GM19463 (cell line): ENCODE measurements around the gene TMPRSS5.
"Not testable (repeated sequence)": the region's sequence is repeated elsewhere in the genome, so short reads cannot be mapped to it uniquely, and the experiment has no call there.

ENCODE experiments used
- ATAC-seq: cut with Tn5 transposase; IDR thresholded peaks from one replicate; pipeline ENCODE4 v1.9.1; 2021; ENCODE audit warnings: mild to moderate bottlenecking, moderate library complexity; ENCODE audit not compliant: unreplicated experiment

The TMPRSS5 gene

GRCh38 chr11:113705871-113706655 is at the start of gene TMPRSS5:
Gene TMPRSS5 (minus strand): TSS chr11:113706308. CDS start chr11:113706224, 84 bp downstream.
- no peak for ATAC-seq

GRCh38 chr11:113752932-113753331 is 46.8 kb upstream of the TMPRSS5 start:
- no peak for ATAC-seq

DNA sequence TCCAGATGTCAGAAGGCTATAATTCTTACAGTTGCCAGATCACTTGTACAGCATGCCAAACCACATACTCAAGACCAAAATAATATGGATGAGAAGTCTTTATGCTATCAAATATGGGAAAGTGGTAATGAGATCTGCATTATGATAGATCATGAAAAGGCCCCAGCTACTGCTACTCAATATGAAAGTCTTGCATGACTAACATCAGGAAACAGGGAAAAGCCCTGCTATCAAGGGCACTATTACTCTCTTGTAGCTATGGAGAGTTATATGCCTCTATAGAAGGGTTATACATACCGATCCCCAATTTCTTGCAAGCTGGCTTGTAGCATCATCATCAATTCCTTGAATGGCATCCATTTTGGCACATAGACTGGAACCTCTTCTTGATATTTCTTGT is 30.2 kb upstream of the TMPRSS5 start:
- no peak for ATAC-seq

DNA sequence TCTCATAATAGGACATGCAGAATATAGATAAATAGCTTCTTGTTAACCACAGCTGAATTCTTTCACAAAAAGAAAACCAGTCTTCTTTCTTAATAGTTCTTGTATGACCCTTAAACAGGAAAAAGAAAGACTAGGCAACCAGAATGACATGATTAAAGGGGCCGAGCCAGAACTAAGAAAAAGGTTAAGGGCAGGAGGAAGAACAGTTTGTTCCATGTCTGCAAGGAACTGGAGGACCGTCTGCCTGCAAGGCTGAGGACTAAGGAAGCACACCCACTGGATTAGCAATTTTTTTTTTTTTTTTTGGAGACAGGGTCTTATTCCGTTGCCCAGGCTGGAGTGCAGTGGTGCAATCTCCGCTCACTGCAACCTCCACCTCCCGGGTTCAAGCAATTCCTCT is 26.0 kb upstream of the TMPRSS5 start:
- ATAC-seq = no peak

DNA sequence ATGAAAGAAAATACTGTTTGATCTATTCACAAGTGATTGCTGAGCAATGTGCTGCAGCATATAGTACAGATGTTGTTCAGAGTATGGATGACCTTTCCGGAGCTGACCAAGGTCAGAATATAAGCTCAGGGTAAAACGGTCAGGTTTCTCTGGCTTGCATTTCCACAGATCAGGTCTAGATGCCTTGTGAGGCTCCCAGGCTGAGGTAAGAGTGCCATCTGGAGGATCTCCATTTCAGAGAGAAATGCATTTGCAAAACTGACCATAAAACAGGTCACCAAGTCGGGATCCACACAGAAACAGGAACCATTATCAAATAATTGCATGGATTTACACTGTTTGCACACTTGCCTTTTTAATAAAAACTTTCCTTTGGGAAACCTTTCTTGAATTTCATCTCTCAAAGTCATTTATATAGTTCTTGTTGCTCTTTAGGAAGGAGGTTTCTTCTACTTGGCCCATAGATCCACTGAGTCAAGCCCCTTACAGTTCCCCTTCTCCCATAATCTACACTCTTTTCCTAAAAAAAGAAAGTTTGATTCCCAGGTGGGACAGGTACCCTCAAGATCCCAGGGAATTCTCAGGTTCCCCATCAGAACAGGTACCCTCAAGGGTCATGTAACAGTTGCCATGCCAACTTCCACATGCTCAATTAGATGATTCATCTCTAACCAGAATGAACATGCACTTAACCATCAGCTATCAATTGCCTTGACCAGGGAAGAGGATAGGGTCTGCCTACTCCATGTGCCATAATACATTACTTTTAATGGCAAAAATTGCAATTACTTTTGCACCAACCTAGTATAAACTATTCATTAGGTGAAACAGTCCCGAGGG is 25.0 kb upstream of the TMPRSS5 start:
- no peak for ATAC-seq

GRCh38 chr11:113729456-113729855 is 23.3 kb upstream of the TMPRSS5 start:
- no peak for ATAC-seq

DNA sequence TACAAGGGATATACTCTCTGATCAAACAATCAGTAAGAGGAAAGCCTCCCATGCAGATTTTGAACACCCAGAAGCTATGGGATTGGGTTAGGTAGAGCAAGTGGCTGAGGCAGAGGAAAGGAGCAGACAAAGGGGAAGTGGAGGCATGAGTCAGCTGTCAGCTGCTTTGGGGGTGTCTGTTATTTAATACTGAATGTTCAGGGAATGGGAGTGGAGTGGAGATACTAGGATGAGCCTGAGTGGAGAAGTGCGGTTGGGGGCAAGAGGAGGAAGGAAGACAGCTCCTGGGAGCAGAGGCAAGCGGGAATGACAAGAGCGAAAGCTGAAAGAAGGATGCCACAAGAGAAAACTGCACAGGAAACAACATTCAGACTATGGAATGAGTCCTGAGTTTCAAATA is 22.7 kb upstream of the TMPRSS5 start:
- ATAC-seq = no peak

DNA sequence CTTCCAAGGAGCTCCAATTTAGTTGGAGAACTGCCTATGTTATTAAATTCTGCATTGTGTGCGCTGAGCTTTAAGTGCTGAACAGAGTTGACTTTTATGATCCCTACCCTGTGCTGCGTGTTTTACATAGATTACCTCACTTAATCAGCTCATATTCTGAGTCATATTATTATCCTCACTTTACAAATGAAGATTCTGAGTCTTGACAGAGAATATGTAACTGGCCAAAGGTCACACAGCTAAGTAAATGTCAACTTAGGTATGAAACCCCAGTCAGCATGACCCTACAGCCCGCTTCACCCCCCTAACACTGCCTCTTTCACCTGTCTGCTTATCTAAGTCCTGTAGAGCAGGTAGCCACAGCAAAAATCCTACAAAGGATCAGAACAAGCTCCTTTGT is 19.8 kb upstream of the TMPRSS5 start:
- ATAC-seq = no peak

GRCh38 chr11:113725407-113725806 is 19.3 kb upstream of the TMPRSS5 start:
- ATAC-seq = no peak

DNA sequence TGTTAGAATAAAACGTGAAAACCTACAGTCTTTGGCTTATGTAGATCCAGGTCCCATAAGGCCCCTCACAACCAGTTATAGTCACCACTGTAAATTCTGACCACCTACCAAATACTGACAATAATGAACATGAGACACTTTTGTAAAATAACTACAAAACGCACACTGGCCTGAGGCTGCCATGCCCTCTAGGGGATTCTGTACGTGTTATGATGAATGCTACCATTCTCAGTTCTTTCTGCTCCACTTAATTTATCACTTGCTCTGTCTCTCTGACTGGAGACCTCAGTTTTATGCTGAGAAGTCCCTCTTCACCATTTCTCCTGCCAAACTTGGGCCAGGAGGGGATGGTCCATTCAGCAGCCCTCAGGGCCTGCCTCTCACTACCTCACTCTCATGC is 18.7 kb upstream of the TMPRSS5 start:
- ATAC-seq = no peak

GRCh38 chr11:113723787-113724186 is 17.7 kb upstream of the TMPRSS5 start:
- ATAC-seq = no peak

GRCh38 chr11:113722934-113723333 is 16.8 kb upstream of the TMPRSS5 start:
- ATAC-seq = no peak

GRCh38 chr11:113722221-113722620 is 16.1 kb upstream of the TMPRSS5 start:
- ATAC-seq = no peak

- ATAC-seq = no peak
These were observed 15.5 kb upstream of the TMPRSS5 start for GRCh38 chr11:113721462-113722066.

GRCh38 chr11:113720478-113720877 is 14.4 kb upstream of the TMPRSS5 start:
- ATAC-seq = not testable (repeated sequence)

- ATAC-seq = no peak
These were observed 9.9 kb upstream of the TMPRSS5 start for GRCh38 chr11:113715882-113716625.

DNA sequence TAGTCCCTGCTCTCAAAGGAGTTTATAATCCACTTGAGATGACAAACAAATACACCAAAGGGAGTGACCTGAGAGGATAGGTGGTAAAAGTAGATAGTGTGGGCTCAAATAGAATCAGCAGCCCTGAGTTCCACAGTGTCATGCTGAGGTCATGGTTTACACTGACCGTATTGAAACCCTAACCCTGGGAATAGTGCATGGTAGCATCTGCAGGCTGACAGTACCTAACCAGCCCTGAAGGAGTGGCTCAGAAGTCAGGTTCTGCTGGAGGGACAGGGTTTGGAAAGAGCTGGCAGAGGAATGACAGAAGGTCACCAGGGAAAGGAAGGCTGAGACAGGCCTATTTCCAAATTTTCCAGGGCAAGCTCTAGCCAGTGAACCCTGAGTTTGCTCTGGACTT is 9.2 kb upstream of the TMPRSS5 start:
- no peak for ATAC-seq

DNA sequence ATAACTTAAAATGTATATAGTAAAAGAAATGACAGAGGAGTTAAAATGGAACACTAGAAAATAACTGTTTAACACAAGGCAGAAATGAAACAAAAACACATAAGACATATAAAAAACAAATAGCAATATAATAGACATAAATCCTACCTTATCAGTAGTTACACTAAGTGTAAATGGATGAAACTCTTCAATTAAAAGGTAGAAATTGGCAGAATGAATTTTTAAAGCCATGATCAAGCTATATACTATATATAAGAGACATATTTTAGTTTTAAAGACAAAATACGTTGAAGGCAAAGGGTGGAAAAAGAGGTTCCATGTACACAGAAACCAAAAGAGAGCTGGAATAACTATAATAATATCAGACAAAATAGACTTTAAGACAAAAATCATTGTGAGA is 4.9 kb upstream of the TMPRSS5 start:
- no peak for ATAC-seq

- not testable (repeated sequence) for ATAC-seq
These were observed 2.6 kb downstream of the TMPRSS5 start for GRCh38 chr11:113703551-113703950.

GRCh38 chr11:113701491-113701890 is 4.6 kb downstream of the TMPRSS5 start:
- ATAC-seq = no peak

DNA sequence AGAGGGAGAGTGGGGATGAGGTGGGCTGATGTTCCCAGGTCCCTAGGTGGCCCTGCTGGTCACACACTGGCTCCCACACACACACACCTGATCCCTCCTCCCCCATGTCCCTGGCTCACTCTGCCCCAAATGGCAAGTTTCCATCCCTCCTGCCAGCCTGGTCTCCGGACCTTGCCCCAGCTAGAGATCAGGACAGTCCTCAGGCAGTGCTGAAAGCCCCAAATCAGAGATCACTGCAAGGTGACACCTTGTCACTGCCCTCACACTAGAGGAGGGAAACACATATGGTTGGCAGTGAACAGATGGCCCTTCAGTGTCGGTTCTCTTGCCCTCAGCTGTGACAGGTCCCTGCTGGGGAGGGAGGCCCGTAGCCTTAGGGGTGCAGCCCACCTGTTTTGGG is 7.6 kb downstream of the TMPRSS5 start:
- no peak for ATAC-seq
